Kidney (tissue), 14 donors: Measurements from ENCODE around the gene FAM229A. TPM values are rescaled to one million over a fixed set of nuclear protein-coding genes. Genes with fewer than 3 reads are reported as not detected.

Source experiments
- DNase-seq, 5 donors: peaks; one replicate each; pipeline ENCODE4 v3.0.0-alpha.2; 2013 to 2020
- FAIRE-seq: peaks from 2 replicates; lab custom pipeline; 2012; peaks lifted over from hg19 to GRCh38; lab: Jason Lieb, UNC
- H3K27ac ChIP-seq, 2 donors: one replicate each; pipeline ENCODE4 v1.7.0; 2013; ENCODE audit warnings: low read depth in 2 of 2, low read length in 2 of 2, inconsistent platforms in 1 of 2
- H3K27me3 ChIP-seq: one replicate; pipeline ENCODE4 v1.7.1; 2013; ENCODE audit warnings: low read length, inconsistent platforms; ENCODE audit not compliant: control insufficient read depth, insufficient read depth
- H3K36me3 ChIP-seq, 3 donors: one replicate each; pipeline versions ENCODE4 v1.7.0 to v1.7.1; 2013; ENCODE audit warnings: low read length in 3 of 3, control low read depth in 1 of 3, inconsistent platforms in 1 of 3; ENCODE audit not compliant: insufficient read depth in 3 of 3, control insufficient read depth in 2 of 3
- H3K4me1 ChIP-seq, 3 donors: one replicate each; pipeline versions ENCODE4 v1.7.0 to v1.7.1; 2013; ENCODE audit warnings: low read length in 3 of 3, inconsistent platforms in 1 of 3, low read depth in 1 of 3; ENCODE audit not compliant: control insufficient read depth in 2 of 3, insufficient read depth in 2 of 3
- H3K4me3 ChIP-seq, 3 donors: one replicate each; pipeline versions ENCODE4 v1.7.0 to v1.8.1; 2013; ENCODE audit warnings: low read length in 3 of 3, control low read depth in 1 of 3, inconsistent platforms in 1 of 3
- H3K9ac ChIP-seq, 3 donors: one replicate each; pipeline versions ENCODE4 v1.7.0 to v1.7.1; 2013; ENCODE audit warnings: low read length in 3 of 3, control low read depth in 1 of 3, inconsistent platforms in 1 of 3
- H3K9me3 ChIP-seq, 3 donors: one replicate each; pipeline versions ENCODE4 v1.7.0 to v1.7.1; 2013; ENCODE audit warnings: low read length in 3 of 3, control low read depth in 1 of 3, inconsistent platforms in 1 of 3; ENCODE audit not compliant: control insufficient read depth in 2 of 3, insufficient read depth in 1 of 3
- intact Hi-C: fragments of 100-400 bp; cut with DNase I; formaldehyde crosslinking; loops from one replicate; pipeline ENCODE4 v1.11.1; 2022
- polyA plus RNA-seq: library from polyadenylated mRNA; stranded (reverse); fragments of 350-450 nt; fragmentation: Illumina TruSeq; extraction: RNeasy Lipid Tissue Mini Kit (QIAGEN cat#74804); gene quantifications from one replicate; pipeline ENCODE4 v1.2.3, GENCODE V29; 2014; ENCODE audit warnings: low read depth, low replicate concordance; ENCODE audit not compliant: insufficient read depth
- total RNA-seq: library from RNA; stranded (reverse); fragmentation: NEBNext Ultra II Directional; extraction: Animal tissue kit (Norgen Biotek cat#: 25700); gene quantifications from one replicate; pipeline ENCODE4 v1.2.1, GENCODE V29; 2021
- TF ChIP-seq, protein P1 (sequence below): IDR thresholded peaks from 3 replicates; pipeline ENCODE4 v1.5.1; 2012; ENCODE audit warnings: mild to moderate bottlenecking, moderate library complexity, borderline replicate concordance; ENCODE audit not compliant: insufficient read depth; ENCODE audit errors: extremely low read depth
- donor health status: control.
- donor health status: control.
- donor health status: control.
- donor health status: control.
- donor health status: control.
- donor health status: DM: yes; HTN: yes; CAD: no.
- donor health status: Normal renal cell carcinoma (clear cell type).

FAM229A gene
- total and polyA plus RNA-seq, 2 donors from 2014 or later = 6.4 to 9.7 TPM

DNA sequence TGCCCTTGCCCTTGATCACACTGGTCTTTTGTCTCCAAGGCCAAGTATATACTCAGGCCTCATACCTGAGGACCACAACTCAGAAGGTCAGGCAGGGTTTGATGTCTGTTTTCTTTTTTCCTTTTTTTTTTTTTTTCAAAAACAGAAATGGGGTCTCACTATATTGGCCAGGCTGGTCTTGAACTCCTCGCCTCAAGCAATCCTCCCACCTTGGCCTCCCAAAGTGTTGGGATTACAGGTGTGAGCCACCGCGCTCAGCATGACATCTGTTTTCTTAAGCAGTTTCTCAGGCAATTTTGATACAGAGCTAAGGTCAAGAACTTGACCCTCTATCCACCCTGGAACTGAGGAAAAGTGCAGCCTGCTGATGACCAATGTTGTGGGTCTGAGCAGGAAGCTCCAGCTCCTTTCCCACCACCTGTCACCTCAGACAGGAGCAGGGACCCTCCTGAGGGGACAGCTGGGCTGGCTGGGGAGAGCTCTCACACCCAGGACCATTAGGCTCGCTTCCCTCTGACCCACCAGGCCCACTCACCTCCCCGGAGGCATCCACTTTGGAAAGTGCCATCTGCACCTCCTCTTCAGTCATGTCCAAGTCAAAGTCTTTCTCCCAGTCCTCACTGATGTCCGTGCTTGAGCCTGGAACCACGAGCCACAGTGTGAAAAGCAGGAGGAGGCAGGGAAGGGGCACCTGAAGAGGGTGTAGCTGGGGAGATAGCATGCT, 5.8 kb upstream of the FAM229A start:
- Histone ChIP-seq H3K27me3 (no peaks in the 10 kb centered on the region), H3K27ac (no peak overlapping the region), H3K9me3 (no peaks in the 10 kb centered on the region), H3K4me3 (no peak overlapping the region), H3K36me3 (peaks cover 10 to 40% (median 40%) of the 10 kb centered on the region in 3 donors), H3K9ac (no peak overlapping the region), H3K4me1 (no peaks in the 10 kb centered on the region)
- DNase-seq = no peak
- FAIRE-seq = no peak
- TF ChIP-seq, protein P1, sequence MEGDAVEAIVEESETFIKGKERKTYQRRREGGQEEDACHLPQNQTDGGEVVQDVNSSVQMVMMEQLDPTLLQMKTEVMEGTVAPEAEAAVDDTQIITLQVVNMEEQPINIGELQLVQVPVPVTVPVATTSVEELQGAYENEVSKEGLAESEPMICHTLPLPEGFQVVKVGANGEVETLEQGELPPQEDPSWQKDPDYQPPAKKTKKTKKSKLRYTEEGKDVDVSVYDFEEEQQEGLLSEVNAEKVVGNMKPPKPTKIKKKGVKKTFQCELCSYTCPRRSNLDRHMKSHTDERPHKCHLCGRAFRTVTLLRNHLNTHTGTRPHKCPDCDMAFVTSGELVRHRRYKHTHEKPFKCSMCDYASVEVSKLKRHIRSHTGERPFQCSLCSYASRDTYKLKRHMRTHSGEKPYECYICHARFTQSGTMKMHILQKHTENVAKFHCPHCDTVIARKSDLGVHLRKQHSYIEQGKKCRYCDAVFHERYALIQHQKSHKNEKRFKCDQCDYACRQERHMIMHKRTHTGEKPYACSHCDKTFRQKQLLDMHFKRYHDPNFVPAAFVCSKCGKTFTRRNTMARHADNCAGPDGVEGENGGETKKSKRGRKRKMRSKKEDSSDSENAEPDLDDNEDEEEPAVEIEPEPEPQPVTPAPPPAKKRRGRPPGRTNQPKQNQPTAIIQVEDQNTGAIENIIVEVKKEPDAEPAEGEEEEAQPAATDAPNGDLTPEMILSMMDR = no peak
- intact Hi-C loops = no loop called here

DNA sequence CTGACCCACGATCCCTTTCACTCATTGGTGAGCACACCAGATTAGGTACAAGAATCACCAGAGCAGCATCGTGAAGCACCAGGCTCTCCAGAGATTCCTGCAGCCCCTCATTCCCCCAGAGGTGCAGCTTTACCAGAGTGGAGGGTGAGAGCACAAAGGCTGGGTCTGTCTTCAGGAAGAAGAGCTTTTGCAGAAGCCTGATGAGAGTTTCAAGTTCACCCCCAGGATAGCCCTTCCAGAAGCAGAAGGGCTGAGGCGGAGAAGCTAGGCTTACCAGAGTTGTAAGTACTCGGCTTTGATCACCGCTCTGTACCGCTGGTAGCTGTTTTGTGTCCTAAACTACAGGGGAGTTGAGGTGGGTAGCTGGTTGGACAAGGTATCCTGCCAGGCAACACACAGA, 3.2 kb upstream of the FAM229A start:
- Histone ChIP-seq H3K4me3 (no peak overlapping the region), H3K27me3 (no peaks in the 10 kb centered on the region), H3K9me3 (no peaks in the 10 kb centered on the region), H3K4me1 (peaks cover 0 to 2% (median 0%) of the 10 kb centered on the region in 3 donors), H3K9ac (no peak overlapping the region), H3K36me3 (peaks cover 10 to 28% (median 25%) of the 10 kb centered on the region in 3 donors), H3K27ac (no peak overlapping the region)
- intact Hi-C loops = no loop called here
- TF ChIP-seq, protein P1 = no peak
- DNase-seq (no peak), FAIRE-seq (no peak)

GRCh38 chr1:32364836-32365235, 2.6 kb upstream of the FAM229A start:
- DNase-seq = no peak
- H3K27ac ChIP-seq = no peak overlapping the region
- peaks cover 10 to 28% (median 25%) of the 10 kb centered on the region in 3 donors for H3K36me3 ChIP-seq
- no peaks in the 10 kb centered on the region for H3K27me3 ChIP-seq
- no peak overlapping the region for H3K9ac ChIP-seq
- H3K4me1 ChIP-seq = peaks cover 0 to 2% (median 0%) of the 10 kb centered on the region in 3 donors
- H3K4me3 ChIP-seq = no peak overlapping the region
- FAIRE-seq = no peak
- TF ChIP-seq, protein P1 = no peak
- intact Hi-C loops = no loop called here
- H3K9me3 ChIP-seq = no peaks in the 10 kb centered on the region
